Neural cell (in vitro differentiated cells): ENCODE measurements around the gene CMTM7. TPM values are rescaled to one million over a fixed set of nuclear protein-coding genes. Genes with fewer than 3 reads are reported as not detected.

Experiments
- H2AFZ ChIP-seq: fragments of 200-600, 300-800 bp; sonication (generic), shearing (Covaris generic); 2 replicates; pipeline ENCODE4 v1.6.0; 2014; ENCODE audit warnings: low read depth, mild to moderate bottlenecking, antibody characterized with exemption, low read length, moderate library complexity
- H3F3A ChIP-seq: fragments of 200-600 bp; shearing (Covaris generic); 2 replicates; pipeline ENCODE4 v1.6.1; 2016; ENCODE audit warnings: mild to moderate bottlenecking, moderate library complexity, mixed read lengths, antibody characterized with exemption, low read length; ENCODE audit not compliant: insufficient read depth, poor library complexity, severe bottlenecking
- H3K27ac ChIP-seq: fragments of 200-600, 300-800 bp; sonication (generic), shearing (Covaris generic); 2 replicates; pipeline ENCODE4 v1.5.1; 2014; ENCODE audit warnings: mild to moderate bottlenecking, low read length, moderate library complexity
- H3K27me3 ChIP-seq: fragments of 300-800, 200-600 bp; sonication (generic), shearing (Covaris generic); 2 replicates; pipeline ENCODE4 v1.6.0; 2014; ENCODE audit warnings: mild to moderate bottlenecking, low read depth, low read length, moderate library complexity; ENCODE audit not compliant: insufficient read depth
- H3K36me3 ChIP-seq: fragments of 300-800, 200-600 bp; sonication (generic), shearing (Covaris generic); 2 replicates; pipeline ENCODE4 v1.5.1; 2014; ENCODE audit warnings: mild to moderate bottlenecking, antibody characterized with exemption, low read length, moderate library complexity; ENCODE audit not compliant: insufficient read depth
- H3K4me2 ChIP-seq: fragments of 300-800, 200-600 bp; sonication (generic), shearing (Covaris generic); 2 replicates; pipeline ENCODE4 v1.6.0; 2014; ENCODE audit warnings: mild to moderate bottlenecking, low read length
- H3K4me3 ChIP-seq: fragments of 300-800, 200-600 bp; sonication (generic), shearing (Covaris generic); 2 replicates; pipeline ENCODE4 v1.5.1; 2014; ENCODE audit warnings: mild to moderate bottlenecking, low read length, moderate library complexity
- H3K79me2 ChIP-seq: fragments of 200-600 bp; shearing (Covaris generic); replicated peaks from 2 replicates; pipeline ENCODE4 v1.6.0; 2014; ENCODE audit warnings: mild to moderate bottlenecking, low read length, moderate library complexity; ENCODE audit not compliant: insufficient read depth
- H3K9ac ChIP-seq: fragments of 300-800, 200-600 bp; sonication (generic), shearing (Covaris generic); 2 replicates; pipeline ENCODE4 v1.6.1; 2016; ENCODE audit warnings: mild to moderate bottlenecking, low read length, mixed read lengths
- H3K9me2 ChIP-seq: fragments of 200-600 bp; shearing (Covaris generic); 2 replicates; pipeline ENCODE4 v1.6.1; 2016; ENCODE audit warnings: mild to moderate bottlenecking, low read length, mixed read lengths; ENCODE audit not compliant: insufficient read depth
- H3K9me3 ChIP-seq: fragments of 200-600, 300-800 bp; sonication (generic), shearing (Covaris generic); 2 replicates; pipeline ENCODE4 v1.6.1; 2016; ENCODE audit warnings: mild to moderate bottlenecking, mixed run types, low read length, moderate library complexity, mixed read lengths
- H4K20me1 ChIP-seq: fragments of 200-600 bp; shearing (Covaris generic); 2 replicates; pipeline ENCODE4 v1.6.1; 2016; ENCODE audit warnings: mild to moderate bottlenecking, mixed run types; ENCODE audit not compliant: insufficient read depth
- EP300 ChIP-seq: fragments of 450-650 bp; conservative IDR thresholded peaks from 2 replicates; pipeline ENCODE4 v1.6.1; 2014; ENCODE audit warnings: antibody characterized with exemption, mild to moderate bottlenecking, moderate library complexity; ENCODE audit not compliant: poor library complexity, severe bottlenecking
- EZH2 ChIP-seq: fragments of 200-600, 300-800 bp; shearing (Covaris generic), sonication (generic); IDR thresholded peaks from 2 replicates; pipeline ENCODE4 v1.6.1; 2014; ENCODE audit warnings: antibody characterized with exemption, low read length, borderline replicate concordance, mild to moderate bottlenecking; ENCODE audit not compliant: insufficient read depth, poor library complexity, severe bottlenecking
- MXI1 ChIP-seq: fragments of 450-650 bp; conservative IDR thresholded peaks from 2 replicates; pipeline ENCODE4 v1.6.1; 2014; ENCODE audit warnings: antibody characterized with exemption, mild to moderate bottlenecking; ENCODE audit not compliant: poor library complexity, severe bottlenecking
- POLR2AphosphoS5 ChIP-seq: IDR thresholded peaks from 2 replicates; pipeline ENCODE4 v1.6.1; 2012
- RAD21 ChIP-seq: fragments of 450-650 bp; conservative IDR thresholded peaks from 2 replicates; pipeline ENCODE4 v1.6.1; 2014; ENCODE audit warnings: antibody characterized with exemption, mild to moderate bottlenecking, moderate library complexity
- SMC3 ChIP-seq: fragments of 450-650 bp; conservative IDR thresholded peaks from 2 replicates; pipeline ENCODE4 v1.6.1; 2014; ENCODE audit warnings: antibody characterized with exemption, mild to moderate bottlenecking, moderate library complexity; ENCODE audit not compliant: poor library complexity
- TAF1 ChIP-seq: IDR thresholded peaks from 2 replicates; pipeline ENCODE4 v1.6.1; 2012; ENCODE audit warnings: low read depth
- polyA plus RNA-seq: library from polyadenylated mRNA; depleted of rRNA; stranded (reverse); fragments of >200 nt; gene quantifications from 2 replicates; pipeline ENCODE4 v1.2.3, GENCODE V29; 2014
- TF ChIP-seq, protein P1 (sequence below): IDR thresholded peaks from 2 replicates; pipeline ENCODE4 v1.6.1; 2012; ENCODE audit warnings: borderline replicate concordance
- TF ChIP-seq, protein P2 (sequence below): fragments of 450-650 bp; IDR thresholded peaks from 2 replicates; pipeline ENCODE4 v1.5.1; 2014; ENCODE audit warnings: antibody characterized with exemption, mild to moderate bottlenecking, moderate library complexity; ENCODE audit not compliant: poor library complexity, severe bottlenecking

The CMTM7 gene
- polyA plus RNA-seq, 1 donor from 2014 or later: 0.57 TPM

DNA sequence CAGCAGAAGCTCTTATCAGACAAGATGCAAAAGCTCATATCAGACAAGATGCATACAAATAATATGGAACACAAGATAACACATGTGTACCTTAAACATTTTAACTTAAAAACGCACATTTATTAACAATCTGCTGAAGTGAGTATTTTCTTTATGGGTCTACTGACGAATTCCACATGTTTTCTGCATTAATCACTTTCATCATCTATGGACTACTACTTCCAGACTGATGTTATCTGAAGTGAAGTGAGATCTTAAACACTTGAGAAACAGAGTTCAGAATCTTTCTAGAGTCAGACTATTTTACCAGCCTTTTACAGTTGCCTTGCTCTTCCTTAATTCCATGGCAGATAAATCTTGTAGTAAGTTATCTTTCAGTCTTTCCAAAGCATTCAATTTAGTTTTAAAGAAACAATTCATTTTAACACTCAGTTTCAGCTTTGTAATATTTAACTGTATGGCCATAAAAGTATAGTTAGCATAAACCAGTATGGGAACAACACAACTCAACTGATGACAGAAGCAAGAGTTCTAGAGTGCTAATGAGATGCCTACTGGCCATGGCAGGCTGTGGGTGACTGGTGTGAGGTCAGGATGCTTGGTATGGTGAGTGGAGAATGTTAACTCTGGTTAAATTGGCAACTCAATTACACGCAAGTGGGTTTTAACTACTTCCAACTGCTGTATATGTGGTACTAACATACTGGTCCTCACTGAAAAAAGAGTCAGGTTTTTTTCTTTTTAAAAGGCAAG, 101.2 kb downstream of the CMTM7 start:
- H3K9ac ChIP-seq: no peak overlapping the region
- H3K36me3 ChIP-seq: no peaks in the 10 kb centered on the region
- TF ChIP-seq, protein P1, sequence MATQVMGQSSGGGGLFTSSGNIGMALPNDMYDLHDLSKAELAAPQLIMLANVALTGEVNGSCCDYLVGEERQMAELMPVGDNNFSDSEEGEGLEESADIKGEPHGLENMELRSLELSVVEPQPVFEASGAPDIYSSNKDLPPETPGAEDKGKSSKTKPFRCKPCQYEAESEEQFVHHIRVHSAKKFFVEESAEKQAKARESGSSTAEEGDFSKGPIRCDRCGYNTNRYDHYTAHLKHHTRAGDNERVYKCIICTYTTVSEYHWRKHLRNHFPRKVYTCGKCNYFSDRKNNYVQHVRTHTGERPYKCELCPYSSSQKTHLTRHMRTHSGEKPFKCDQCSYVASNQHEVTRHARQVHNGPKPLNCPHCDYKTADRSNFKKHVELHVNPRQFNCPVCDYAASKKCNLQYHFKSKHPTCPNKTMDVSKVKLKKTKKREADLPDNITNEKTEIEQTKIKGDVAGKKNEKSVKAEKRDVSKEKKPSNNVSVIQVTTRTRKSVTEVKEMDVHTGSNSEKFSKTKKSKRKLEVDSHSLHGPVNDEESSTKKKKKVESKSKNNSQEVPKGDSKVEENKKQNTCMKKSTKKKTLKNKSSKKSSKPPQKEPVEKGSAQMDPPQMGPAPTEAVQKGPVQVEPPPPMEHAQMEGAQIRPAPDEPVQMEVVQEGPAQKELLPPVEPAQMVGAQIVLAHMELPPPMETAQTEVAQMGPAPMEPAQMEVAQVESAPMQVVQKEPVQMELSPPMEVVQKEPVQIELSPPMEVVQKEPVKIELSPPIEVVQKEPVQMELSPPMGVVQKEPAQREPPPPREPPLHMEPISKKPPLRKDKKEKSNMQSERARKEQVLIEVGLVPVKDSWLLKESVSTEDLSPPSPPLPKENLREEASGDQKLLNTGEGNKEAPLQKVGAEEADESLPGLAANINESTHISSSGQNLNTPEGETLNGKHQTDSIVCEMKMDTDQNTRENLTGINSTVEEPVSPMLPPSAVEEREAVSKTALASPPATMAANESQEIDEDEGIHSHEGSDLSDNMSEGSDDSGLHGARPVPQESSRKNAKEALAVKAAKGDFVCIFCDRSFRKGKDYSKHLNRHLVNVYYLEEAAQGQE: no peak
- no peaks in the 10 kb centered on the region for H4K20me1 ChIP-seq
- H3K4me3 ChIP-seq: no peak overlapping the region
- peaks cover 6% of the 10 kb centered on the region for H3K79me2 ChIP-seq
- no peaks in the 10 kb centered on the region for H3K27me3 ChIP-seq
- H3K9me2 ChIP-seq: no peaks in the 10 kb centered on the region
- H3F3A ChIP-seq: no peaks in the 10 kb centered on the region
- no peak overlapping the region for H2AFZ ChIP-seq
- no peak overlapping the region for H3K4me2 ChIP-seq
- no peaks in the 10 kb centered on the region for H3K9me3 ChIP-seq
- no peak overlapping the region for H3K27ac ChIP-seq

DNA sequence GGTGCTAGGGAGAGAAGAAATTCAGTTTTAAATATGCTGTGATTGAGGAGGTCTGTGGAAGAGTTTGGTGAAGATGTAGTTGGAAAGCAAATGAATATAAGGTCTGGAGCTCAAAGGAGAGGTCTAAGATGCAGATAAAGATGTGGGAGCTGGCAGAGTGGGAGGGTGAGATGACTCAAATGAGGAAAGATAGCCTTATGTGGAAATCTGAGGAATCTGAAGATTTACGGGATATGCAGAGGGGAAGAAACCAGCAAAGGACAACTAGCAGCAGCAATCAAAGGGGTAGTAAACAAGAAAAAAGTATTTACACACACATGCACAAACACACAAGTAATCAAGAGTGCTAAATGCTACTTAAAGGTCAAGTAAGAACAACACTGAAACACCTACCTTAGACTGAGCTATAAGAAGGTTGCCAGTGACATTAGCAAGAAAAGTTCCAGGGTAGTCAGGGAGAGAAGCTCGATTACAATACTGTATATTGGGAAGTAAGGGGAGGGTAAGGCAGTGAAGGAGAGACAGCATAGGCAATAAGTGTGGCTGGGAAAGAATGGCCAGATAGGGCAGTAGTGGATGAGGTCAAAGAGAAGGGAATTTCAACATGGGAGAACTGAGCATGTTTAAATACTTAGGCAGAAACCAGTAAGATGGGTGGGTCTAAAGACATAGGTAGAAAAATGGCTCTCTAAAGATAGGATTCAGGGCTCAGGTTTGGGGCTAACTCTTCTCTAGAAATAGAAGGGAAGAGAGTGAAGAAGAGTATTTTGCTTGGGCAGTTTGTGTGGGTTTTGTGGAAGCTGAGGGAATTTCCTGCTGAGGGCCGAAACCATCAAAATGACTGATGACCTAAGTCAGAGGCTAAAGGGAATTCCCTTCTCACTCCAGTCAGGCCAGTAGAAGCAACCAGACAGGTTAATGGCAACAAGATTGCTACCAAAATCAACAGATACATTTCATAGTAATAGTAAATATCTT, 102.1 kb downstream of the CMTM7 start:
- no peaks in the 10 kb centered on the region for H3K36me3 ChIP-seq
- no peak overlapping the region for H3K9ac ChIP-seq
- no peaks in the 10 kb centered on the region for H3K27me3 ChIP-seq
- TF ChIP-seq SMC3: no peak
- no peak for TF ChIP-seq EZH2
- TF ChIP-seq, protein P1: no peak
- TF ChIP-seq RAD21: no peak
- TF ChIP-seq TAF1: no peak
- TF ChIP-seq, protein P2, sequence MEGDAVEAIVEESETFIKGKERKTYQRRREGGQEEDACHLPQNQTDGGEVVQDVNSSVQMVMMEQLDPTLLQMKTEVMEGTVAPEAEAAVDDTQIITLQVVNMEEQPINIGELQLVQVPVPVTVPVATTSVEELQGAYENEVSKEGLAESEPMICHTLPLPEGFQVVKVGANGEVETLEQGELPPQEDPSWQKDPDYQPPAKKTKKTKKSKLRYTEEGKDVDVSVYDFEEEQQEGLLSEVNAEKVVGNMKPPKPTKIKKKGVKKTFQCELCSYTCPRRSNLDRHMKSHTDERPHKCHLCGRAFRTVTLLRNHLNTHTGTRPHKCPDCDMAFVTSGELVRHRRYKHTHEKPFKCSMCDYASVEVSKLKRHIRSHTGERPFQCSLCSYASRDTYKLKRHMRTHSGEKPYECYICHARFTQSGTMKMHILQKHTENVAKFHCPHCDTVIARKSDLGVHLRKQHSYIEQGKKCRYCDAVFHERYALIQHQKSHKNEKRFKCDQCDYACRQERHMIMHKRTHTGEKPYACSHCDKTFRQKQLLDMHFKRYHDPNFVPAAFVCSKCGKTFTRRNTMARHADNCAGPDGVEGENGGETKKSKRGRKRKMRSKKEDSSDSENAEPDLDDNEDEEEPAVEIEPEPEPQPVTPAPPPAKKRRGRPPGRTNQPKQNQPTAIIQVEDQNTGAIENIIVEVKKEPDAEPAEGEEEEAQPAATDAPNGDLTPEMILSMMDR: no peak
- TF ChIP-seq POLR2AphosphoS5: no peak
- no peak for TF ChIP-seq MXI1
- TF ChIP-seq EP300: no peak
- H3K4me3 ChIP-seq: no peak overlapping the region
- no peaks in the 10 kb centered on the region for H3K9me2 ChIP-seq
- H3K27ac ChIP-seq: no peak overlapping the region
- H3K79me2 ChIP-seq: peaks cover 6% of the 10 kb centered on the region
- H3K4me2 ChIP-seq: no peak overlapping the region
- no peak overlapping the region for H2AFZ ChIP-seq
- H4K20me1 ChIP-seq: no peaks in the 10 kb centered on the region
- H3F3A ChIP-seq: no peaks in the 10 kb centered on the region
- no peaks in the 10 kb centered on the region for H3K9me3 ChIP-seq
